Nephron progenitor cell (in vitro differentiated cells): ENCODE data around the gene ADPRS.

Experiments used
- DNase-seq: peaks from one replicate; pipeline ENCODE4 v3.0.0; 2021
- H3K27ac Mint-ChIP-seq: 2 replicates; pipeline ENCODE4 v1.8.0; 2021; ENCODE audit warnings: mild to moderate bottlenecking, moderate library complexity, mixed read lengths
- H3K27me3 Mint-ChIP-seq: 2 replicates; pipeline ENCODE4 v1.8.0; 2021; ENCODE audit warnings: mild to moderate bottlenecking, low read depth, mixed read lengths; ENCODE audit not compliant: poor library complexity
- H3K36me3 Mint-ChIP-seq: 2 replicates; pipeline ENCODE4 v1.8.0; 2021; ENCODE audit warnings: low read depth, mixed read lengths
- H3K4me1 Mint-ChIP-seq: 2 replicates; pipeline ENCODE4 v1.8.0; 2021; ENCODE audit warnings: mixed read lengths
- H3K4me3 Mint-ChIP-seq: 2 replicates; pipeline ENCODE4 v1.8.0; 2021; ENCODE audit warnings: mild to moderate bottlenecking, moderate library complexity, mixed read lengths
- H3K9me3 Mint-ChIP-seq: 2 replicates; pipeline ENCODE4 v1.8.0; 2021; ENCODE audit warnings: mild to moderate bottlenecking, moderate library complexity, mixed read lengths
- TF ChIP-seq, protein P1 (sequence below): fragments of 200-600 bp; sonication (generic); IDR thresholded peaks from 2 replicates; pipeline ENCODE4 v1.5.0; 2021; ENCODE audit warnings: antibody characterized with exemption

Gene ADPRS

DNA sequence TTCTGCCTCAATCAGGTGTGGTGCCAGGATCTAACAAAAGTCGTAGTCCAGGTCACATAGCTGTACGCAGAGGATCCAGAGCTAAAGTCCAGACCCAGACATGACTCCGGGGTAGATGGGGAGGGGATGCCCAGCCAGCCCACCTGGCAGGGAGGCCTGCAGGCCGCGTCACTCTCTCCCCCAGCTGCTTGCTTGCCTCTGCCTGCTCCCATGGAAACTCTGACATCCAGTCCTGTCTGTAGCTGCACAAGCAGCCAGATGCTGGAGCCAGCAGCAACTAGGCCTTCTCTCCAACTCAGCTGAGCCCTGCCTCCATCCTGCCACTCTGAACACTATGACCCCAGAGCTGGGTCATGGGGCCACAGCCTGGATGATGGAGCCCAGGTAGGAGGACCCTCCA is 28.2 kb downstream of the ADPRS start:
- Mint-ChIP-seq H3K9me3 (no peaks in the 10 kb centered on the region), H3K4me1 (peaks cover 28% of the 10 kb centered on the region), H3K27ac (no peak overlapping the region), H3K36me3 (no peaks in the 10 kb centered on the region), H3K27me3 (peaks cover 16% of the 10 kb centered on the region), H3K4me3 (no peak overlapping the region)
- DNase-seq = no peak
- TF ChIP-seq, protein P1, sequence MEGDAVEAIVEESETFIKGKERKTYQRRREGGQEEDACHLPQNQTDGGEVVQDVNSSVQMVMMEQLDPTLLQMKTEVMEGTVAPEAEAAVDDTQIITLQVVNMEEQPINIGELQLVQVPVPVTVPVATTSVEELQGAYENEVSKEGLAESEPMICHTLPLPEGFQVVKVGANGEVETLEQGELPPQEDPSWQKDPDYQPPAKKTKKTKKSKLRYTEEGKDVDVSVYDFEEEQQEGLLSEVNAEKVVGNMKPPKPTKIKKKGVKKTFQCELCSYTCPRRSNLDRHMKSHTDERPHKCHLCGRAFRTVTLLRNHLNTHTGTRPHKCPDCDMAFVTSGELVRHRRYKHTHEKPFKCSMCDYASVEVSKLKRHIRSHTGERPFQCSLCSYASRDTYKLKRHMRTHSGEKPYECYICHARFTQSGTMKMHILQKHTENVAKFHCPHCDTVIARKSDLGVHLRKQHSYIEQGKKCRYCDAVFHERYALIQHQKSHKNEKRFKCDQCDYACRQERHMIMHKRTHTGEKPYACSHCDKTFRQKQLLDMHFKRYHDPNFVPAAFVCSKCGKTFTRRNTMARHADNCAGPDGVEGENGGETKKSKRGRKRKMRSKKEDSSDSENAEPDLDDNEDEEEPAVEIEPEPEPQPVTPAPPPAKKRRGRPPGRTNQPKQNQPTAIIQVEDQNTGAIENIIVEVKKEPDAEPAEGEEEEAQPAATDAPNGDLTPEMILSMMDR = no peak

DNA sequence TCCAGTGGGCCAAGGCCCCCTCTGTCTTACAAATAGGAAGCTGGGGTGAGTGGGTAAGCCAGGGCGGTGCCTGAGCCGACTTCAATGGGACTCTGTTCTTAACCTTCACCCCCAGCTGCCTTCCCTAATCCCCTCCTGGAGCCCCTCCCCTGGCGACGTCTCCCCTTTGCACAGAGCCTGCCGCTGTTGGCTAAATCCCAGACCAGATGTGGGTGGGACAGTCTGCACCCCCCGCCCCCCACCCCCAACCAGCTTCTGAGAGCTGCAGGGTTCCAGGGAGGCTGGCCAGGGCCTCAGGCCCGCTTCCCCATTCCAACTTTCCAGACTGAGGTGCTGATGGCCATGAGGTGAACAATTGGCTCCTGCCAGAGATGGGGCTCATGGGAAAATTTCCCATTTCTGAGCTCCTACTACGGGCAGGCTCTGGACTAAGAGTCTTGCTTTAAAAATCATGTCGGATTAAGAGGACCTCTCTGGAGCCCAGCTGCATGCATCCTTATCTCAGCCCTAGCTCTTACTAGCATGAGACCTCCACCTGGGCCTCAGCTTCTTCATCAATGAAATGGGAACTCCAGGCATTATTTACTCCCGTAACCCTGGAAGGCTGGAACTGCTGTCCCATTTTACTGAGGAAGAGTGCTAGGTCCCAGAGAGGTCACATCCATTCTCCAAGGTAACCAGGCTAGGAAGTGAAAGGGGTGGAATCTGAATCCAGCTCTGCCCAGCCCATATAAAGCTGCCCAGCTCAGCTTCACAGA is 29.9 kb downstream of the ADPRS start:
- no peak for DNase-seq
- Mint-ChIP-seq H3K27ac (no peak overlapping the region), H3K9me3 (no peaks in the 10 kb centered on the region), H3K27me3 (peaks cover 30% of the 10 kb centered on the region), H3K4me3 (no peak overlapping the region), H3K4me1 (peaks cover 43% of the 10 kb centered on the region), H3K36me3 (no peaks in the 10 kb centered on the region)
- TF ChIP-seq, protein P1 = no peak

DNA sequence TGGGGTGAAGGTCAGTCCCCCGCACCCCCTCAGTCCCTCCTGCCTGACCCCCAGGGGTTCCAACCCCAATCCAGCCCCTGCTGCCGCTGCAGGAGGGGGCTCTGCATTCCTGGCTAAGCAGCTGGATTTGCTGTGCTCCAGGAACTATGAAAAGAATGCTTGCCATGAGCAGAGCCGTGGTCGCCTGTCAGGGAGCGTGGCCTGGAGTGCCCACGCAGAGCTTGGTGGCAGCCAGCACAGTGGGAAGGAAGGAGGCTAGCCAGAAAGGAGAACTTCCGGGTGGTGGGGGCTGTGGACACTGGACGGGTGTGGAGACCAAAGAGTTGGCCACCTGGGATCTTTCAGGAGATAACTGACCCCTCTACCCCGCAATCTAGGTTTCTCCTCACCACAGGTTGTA is 30.8 kb downstream of the ADPRS start:
- Mint-ChIP-seq H3K27ac (no peak overlapping the region), H3K4me3 (no peak overlapping the region), H3K36me3 (no peaks in the 10 kb centered on the region), H3K4me1 (peaks cover 43% of the 10 kb centered on the region), H3K27me3 (peaks cover 38% of the 10 kb centered on the region), H3K9me3 (no peaks in the 10 kb centered on the region)
- TF ChIP-seq, protein P1 = no peak
- no peak for DNase-seq

DNA sequence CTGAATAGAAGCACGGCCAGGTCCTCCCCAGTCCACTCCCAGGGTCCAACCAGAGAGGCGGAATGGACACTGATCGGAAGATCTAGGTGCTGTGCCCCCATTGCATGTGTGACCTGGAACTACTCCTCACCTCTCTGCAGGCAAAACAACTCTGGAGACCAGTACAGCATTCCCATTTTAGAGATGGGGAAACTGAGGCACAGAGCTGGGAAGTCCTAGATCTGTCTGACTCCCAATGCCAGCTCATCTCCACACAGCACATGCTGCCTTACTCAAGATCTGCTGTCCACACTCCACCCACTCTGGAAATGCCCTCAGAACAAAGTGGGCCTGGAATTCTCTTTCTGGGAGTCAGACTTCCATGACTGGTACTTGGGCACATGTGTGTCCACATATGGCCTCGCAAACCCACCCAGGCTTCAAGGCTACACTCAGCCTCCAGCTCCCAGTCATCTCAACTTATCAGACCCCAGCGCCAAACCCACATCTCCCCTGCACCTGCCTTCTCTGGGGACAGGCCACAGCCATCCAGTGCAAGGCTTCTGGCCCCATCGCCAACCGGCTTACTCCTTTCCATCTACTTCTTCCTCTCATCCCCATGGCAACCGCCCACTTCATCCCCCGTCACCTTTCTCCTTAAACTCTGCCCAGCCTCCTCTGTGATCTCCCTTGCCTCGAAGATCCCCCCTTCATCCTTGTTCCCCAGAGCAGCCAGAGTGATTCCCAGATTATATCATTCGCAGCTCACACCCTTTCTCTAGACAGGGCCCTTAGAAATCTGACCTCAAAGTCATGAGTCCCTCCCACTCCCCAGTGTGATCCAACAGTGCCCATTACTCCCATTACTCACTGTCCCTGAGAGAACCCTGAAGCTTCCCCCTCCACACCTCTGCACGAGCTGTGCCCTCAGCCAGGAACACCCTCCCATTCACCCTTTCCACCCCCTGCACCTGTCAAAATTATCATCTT is 33.7 kb downstream of the ADPRS start:
- Mint-ChIP-seq H3K4me3 (no peak overlapping the region), H3K36me3 (no peaks in the 10 kb centered on the region), H3K27ac (no peak overlapping the region), H3K9me3 (no peaks in the 10 kb centered on the region), H3K4me1 (peaks cover 54% of the 10 kb centered on the region), H3K27me3 (peaks cover 52% of the 10 kb centered on the region)
- TF ChIP-seq, protein P1 = no peak
- DNase-seq = no peak

DNA sequence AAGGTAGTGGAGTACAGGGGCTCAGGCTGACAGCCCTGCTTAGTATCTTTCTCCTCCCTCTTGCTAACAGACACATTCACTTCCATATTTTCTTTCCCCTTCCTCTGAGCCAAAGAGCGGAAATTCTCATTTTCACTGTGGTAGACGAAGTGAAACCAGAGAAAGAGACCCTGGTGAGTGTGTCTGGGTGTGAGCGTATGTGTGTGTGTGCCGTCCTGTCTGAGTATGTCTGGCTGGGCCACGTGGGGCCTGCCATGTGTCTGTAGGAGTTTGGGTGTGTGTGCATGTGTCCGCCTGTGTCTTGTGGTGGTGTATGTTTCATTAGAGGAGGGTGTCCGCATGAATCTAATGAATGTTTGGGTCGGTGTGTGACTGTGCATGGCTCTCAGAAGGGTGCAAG is 34.7 kb downstream of the ADPRS start:
- Mint-ChIP-seq H3K4me1 (peaks cover 55% of the 10 kb centered on the region), H3K4me3 (peak overlapping the region; percentile 6), H3K36me3 (no peaks in the 10 kb centered on the region), H3K27ac (no peak overlapping the region), H3K27me3 (peaks cover 52% of the 10 kb centered on the region), H3K9me3 (no peaks in the 10 kb centered on the region)
- no peak for DNase-seq
- TF ChIP-seq, protein P1 = no peak
